H9 (cell line): ENCODE data around the gene TMEM116. TPM values are rescaled to one million over a fixed set of nuclear protein-coding genes. Genes with fewer than 3 reads are reported as not detected.

ENCODE experiments used
- DNase-seq: peaks from one replicate; pipeline ENCODE4 v3.0.0-alpha.2; 2017
- H2AFZ ChIP-seq: one replicate; pipeline ENCODE4 v1.6.1; 2013; ENCODE audit warnings: mild to moderate bottlenecking, low read length, control low read depth, moderate library complexity
- H2AK5ac ChIP-seq: 2 replicates; pipeline ENCODE4 v1.6.1; 2013; ENCODE audit warnings: low read length, control low read depth, mixed read lengths; ENCODE audit not compliant: insufficient read length
- H2BK120ac ChIP-seq: one replicate; pipeline ENCODE4 v1.6.1; 2013; ENCODE audit warnings: low read depth, mild to moderate bottlenecking, low read length, control low read depth, inconsistent platforms; ENCODE audit not compliant: poor library complexity, severe bottlenecking
- H2BK12ac ChIP-seq: 2 replicates; pipeline ENCODE4 v1.6.1; 2013; ENCODE audit warnings: low read length, control low read depth, mixed read lengths, low read depth; ENCODE audit not compliant: insufficient read length
- H2BK15ac ChIP-seq: 2 replicates; pipeline ENCODE4 v1.6.1; 2013; ENCODE audit warnings: low read depth, low read length, control low read depth
- H2BK20ac ChIP-seq: one replicate; pipeline ENCODE4 v1.6.1; 2013; ENCODE audit warnings: low read depth, mild to moderate bottlenecking, low read length, control low read depth, inconsistent platforms; ENCODE audit not compliant: poor library complexity, severe bottlenecking
- H2BK5ac ChIP-seq: 2 replicates; pipeline ENCODE4 v1.6.1; 2013; ENCODE audit warnings: low read length, control low read depth, mixed read lengths; ENCODE audit not compliant: insufficient read length
- H3K14ac ChIP-seq: 2 replicates; pipeline ENCODE4 v1.6.1; 2013; ENCODE audit warnings: low read length, control low read depth; ENCODE audit not compliant: insufficient read depth
- H3K18ac ChIP-seq: 2 replicates; pipeline ENCODE4 v1.6.1; 2013; ENCODE audit warnings: low read depth, mild to moderate bottlenecking, mixed read lengths, low read length, control low read depth; ENCODE audit not compliant: insufficient read length
- H3K23ac ChIP-seq: 2 replicates; pipeline ENCODE4 v1.6.1; 2013; ENCODE audit warnings: low read length, control low read depth, mixed read lengths, low read depth; ENCODE audit not compliant: insufficient read length
- H3K23me2 ChIP-seq: 2 replicates; pipeline ENCODE4 v1.6.1; 2013; ENCODE audit warnings: low read depth, mild to moderate bottlenecking, mixed read lengths, low read length, control low read depth; ENCODE audit not compliant: insufficient read length, poor library complexity, severe bottlenecking
- H3K27ac ChIP-seq: 2 replicates; pipeline ENCODE4 v1.5.1; 2013; ENCODE audit warnings: low read length, control low read depth, mixed read lengths, low read depth; ENCODE audit not compliant: insufficient read length
- H3K27me3 ChIP-seq: 2 replicates; pipeline ENCODE4 v1.6.1; 2013; ENCODE audit warnings: low read length, control low read depth, inconsistent platforms; ENCODE audit not compliant: insufficient read depth
- H3K4ac ChIP-seq: 2 replicates; pipeline ENCODE4 v1.6.1; 2013; ENCODE audit warnings: low read depth, mild to moderate bottlenecking, control low read depth, inconsistent platforms, low read length, moderate library complexity
- H3K4me1 ChIP-seq: 2 replicates; pipeline ENCODE4 v1.6.1; 2013; ENCODE audit warnings: low read length, control low read depth, inconsistent platforms; ENCODE audit not compliant: insufficient read depth
- H3K4me2 ChIP-seq: 2 replicates; pipeline ENCODE4 v1.6.1; 2013; ENCODE audit warnings: low read length, control low read depth, mixed read lengths; ENCODE audit not compliant: insufficient read length, insufficient read depth
- H3K56ac ChIP-seq: 2 replicates; pipeline ENCODE4 v1.6.1; 2013; ENCODE audit warnings: low read depth, mild to moderate bottlenecking, mixed read lengths, low read length, control low read depth; ENCODE audit not compliant: insufficient read length
- H3K79me1 ChIP-seq: 2 replicates; pipeline ENCODE4 v1.6.1; 2013; ENCODE audit warnings: low read depth, mild to moderate bottlenecking, moderate library complexity, low read length, control low read depth, inconsistent platforms; ENCODE audit not compliant: insufficient read depth, poor library complexity, severe bottlenecking
- H3K79me2 ChIP-seq: 2 replicates; pipeline ENCODE4 v1.6.1; 2013; ENCODE audit warnings: low read length, control low read depth, inconsistent platforms; ENCODE audit not compliant: insufficient read depth
- H3K9ac ChIP-seq: 2 replicates; pipeline ENCODE4 v1.6.1; 2013; ENCODE audit warnings: low read length, control low read depth, mixed read lengths; ENCODE audit not compliant: insufficient read length; ENCODE audit errors: extremely low read depth
- H3K9me3 ChIP-seq: one replicate; pipeline ENCODE4 v1.6.1; 2013; ENCODE audit warnings: low read depth, low read length, inconsistent platforms; ENCODE audit not compliant: control insufficient read depth
- H3T11ph ChIP-seq: one replicate; pipeline ENCODE4 v1.6.1; 2013; ENCODE audit warnings: mild to moderate bottlenecking, low read length, control low read depth, inconsistent platforms
- H4K20me1 ChIP-seq: one replicate; pipeline ENCODE4 v1.6.1; 2013; ENCODE audit not compliant: control insufficient read depth, insufficient read length, insufficient read depth
- H4K5ac ChIP-seq: 2 replicates; pipeline ENCODE4 v1.6.1; 2013; ENCODE audit warnings: low read depth, mild to moderate bottlenecking, mixed read lengths, low read length, control low read depth; ENCODE audit not compliant: insufficient read length
- H4K8ac ChIP-seq: replicated peaks from 2 replicates; pipeline ENCODE4 v1.6.1; 2013; ENCODE audit warnings: low read length, control low read depth, mixed read lengths, low read depth; ENCODE audit not compliant: insufficient read length
- H4K91ac ChIP-seq: 2 replicates; pipeline ENCODE4 v1.6.1; 2013; ENCODE audit warnings: low read depth, mild to moderate bottlenecking, moderate library complexity, mixed read lengths, low read length, control low read depth; ENCODE audit not compliant: insufficient read length
- H3K27ac Mint-ChIP-seq, 3 experiments: 2 replicates in 2 of 3; 3 replicates in 1 of 3; pipeline ENCODE4 v1.8.0; 2020 to 2021; ENCODE audit warnings: mixed read lengths in 3 of 3, mild to moderate bottlenecking in 1 of 3, moderate library complexity in 1 of 3
- H3K27me3 Mint-ChIP-seq: 2 replicates; pipeline ENCODE4 v1.8.0; 2021; ENCODE audit warnings: low read depth, mild to moderate bottlenecking, moderate library complexity, mixed read lengths
- H3K36me3 Mint-ChIP-seq, 3 experiments: 2 replicates in 2 of 3; 3 replicates in 1 of 3; pipeline ENCODE4 v1.8.0; 2020 to 2021; ENCODE audit warnings: low read depth in 3 of 3, mixed read lengths in 3 of 3; ENCODE audit not compliant: insufficient read depth in 1 of 3
- H3K4me1 Mint-ChIP-seq, 2 experiments: 2 replicates each; pipeline ENCODE4 v1.8.0; 2020; ENCODE audit warnings: mixed read lengths in 2 of 2
- H3K4me3 Mint-ChIP-seq, 2 experiments: 2 replicates in 1 of 2; 3 replicates in 1 of 2; pipeline ENCODE4 v1.8.0; 2020 to 2021; ENCODE audit warnings: mild to moderate bottlenecking in 2 of 2, mixed read lengths in 2 of 2, moderate library complexity in 1 of 2
- H3K9me3 Mint-ChIP-seq, 2 experiments: 2 replicates in 1 of 2; 3 replicates in 1 of 2; pipeline ENCODE4 v1.8.0; 2020; ENCODE audit warnings: mild to moderate bottlenecking in 2 of 2, mixed read lengths in 2 of 2, moderate library complexity in 1 of 2
- WGBS: extraction: QIAGEN DNeasy Blood & Tissue Kit; methylation state at CpG from one replicate; pipeline ENCODE4 v1.1.7; 2013; ENCODE audit warnings: missing lambda C conversion rate, low lambda C conversion rate, mixed read lengths; ENCODE audit not compliant: insufficient read length; ENCODE audit errors: extremely low coverage; 5-methylcytosine and 5-hydroxymethylcytosine counted together
- total RNA-seq: library from RNA; stranded (reverse); gene quantifications from 2 replicates; pipeline ENCODE4 v1.2.1, GENCODE V29; 2021
- TF ChIP-seq, protein P1 (sequence below): fragments of 200-600 bp; sonication (generic); conservative IDR thresholded peaks from 3 replicates; pipeline ENCODE4 v1.8.0; 2021; ENCODE audit warnings: antibody characterized with exemption, mild to moderate bottlenecking

Gene TMEM116
- total RNA-seq, 1 experiment from 2014 or later: 10.8 TPM

DNA sequence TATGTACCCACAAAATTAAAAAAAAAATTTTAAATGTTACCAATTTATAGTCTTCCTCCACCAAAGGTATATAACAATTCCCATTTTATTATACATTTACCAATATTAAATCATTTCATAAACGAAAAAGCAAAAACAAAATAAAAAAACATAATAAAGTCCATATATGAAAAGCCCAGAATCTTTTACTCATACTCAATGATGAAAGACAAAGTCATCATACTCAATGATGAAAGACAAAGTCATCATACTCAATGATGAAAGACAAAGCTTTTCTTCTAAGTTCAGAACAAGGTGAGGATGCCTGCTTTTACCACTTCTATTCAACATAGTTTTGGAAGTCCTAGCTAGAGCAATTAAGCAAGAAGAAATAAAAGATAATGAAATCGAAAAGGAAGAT is 28.1 kb downstream of the TMEM116 start:
- no peak overlapping the region for H3K27ac ChIP-seq
- H3K23ac ChIP-seq: no peak overlapping the region
- H3K79me2 ChIP-seq: no peaks in the 10 kb centered on the region
- H4K8ac ChIP-seq: no peak overlapping the region
- TF ChIP-seq, protein P1, sequence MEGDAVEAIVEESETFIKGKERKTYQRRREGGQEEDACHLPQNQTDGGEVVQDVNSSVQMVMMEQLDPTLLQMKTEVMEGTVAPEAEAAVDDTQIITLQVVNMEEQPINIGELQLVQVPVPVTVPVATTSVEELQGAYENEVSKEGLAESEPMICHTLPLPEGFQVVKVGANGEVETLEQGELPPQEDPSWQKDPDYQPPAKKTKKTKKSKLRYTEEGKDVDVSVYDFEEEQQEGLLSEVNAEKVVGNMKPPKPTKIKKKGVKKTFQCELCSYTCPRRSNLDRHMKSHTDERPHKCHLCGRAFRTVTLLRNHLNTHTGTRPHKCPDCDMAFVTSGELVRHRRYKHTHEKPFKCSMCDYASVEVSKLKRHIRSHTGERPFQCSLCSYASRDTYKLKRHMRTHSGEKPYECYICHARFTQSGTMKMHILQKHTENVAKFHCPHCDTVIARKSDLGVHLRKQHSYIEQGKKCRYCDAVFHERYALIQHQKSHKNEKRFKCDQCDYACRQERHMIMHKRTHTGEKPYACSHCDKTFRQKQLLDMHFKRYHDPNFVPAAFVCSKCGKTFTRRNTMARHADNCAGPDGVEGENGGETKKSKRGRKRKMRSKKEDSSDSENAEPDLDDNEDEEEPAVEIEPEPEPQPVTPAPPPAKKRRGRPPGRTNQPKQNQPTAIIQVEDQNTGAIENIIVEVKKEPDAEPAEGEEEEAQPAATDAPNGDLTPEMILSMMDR: no peak
- no peak overlapping the region for H3K4me3 Mint-ChIP-seq
- H4K5ac ChIP-seq: no peak overlapping the region
- H3K56ac ChIP-seq: no peak overlapping the region
- WGBS: 100% methylated on average over 1 of the region's 2 CpGs
- no peak overlapping the region for H2BK20ac ChIP-seq
- no peaks in the 10 kb centered on the region for H3K9me3 Mint-ChIP-seq
- no peak overlapping the region for H3K4ac ChIP-seq
- no peaks in the 10 kb centered on the region for H3K23me2 ChIP-seq
- H3K18ac ChIP-seq: no peak overlapping the region
- H3K4me1 ChIP-seq: no peaks in the 10 kb centered on the region
- no peak overlapping the region for H3K27ac Mint-ChIP-seq
- H3K14ac ChIP-seq: no peak overlapping the region
- no peak overlapping the region for H2AFZ ChIP-seq
- H2BK12ac ChIP-seq: no peak overlapping the region
- H3K9me3 ChIP-seq: no peaks in the 10 kb centered on the region
- no peaks in the 10 kb centered on the region for H3K27me3 Mint-ChIP-seq
- H3K4me1 Mint-ChIP-seq: no peaks in the 10 kb centered on the region
- no peak overlapping the region for H3T11ph ChIP-seq
- DNase-seq: no peak
- no peak overlapping the region for H2BK15ac ChIP-seq
- no peaks in the 10 kb centered on the region for H3K79me1 ChIP-seq
- peaks cover 0 to 4% (median 3%) of the 10 kb centered on the region in 3 experiments; a peak in 2 of 7 replicates for H3K36me3 Mint-ChIP-seq
- H3K27me3 ChIP-seq: no peaks in the 10 kb centered on the region
- no peak overlapping the region for H2AK5ac ChIP-seq
- H2BK5ac ChIP-seq: no peak overlapping the region
- H3K9ac ChIP-seq: no peak overlapping the region
- H3K4me2 ChIP-seq: no peak overlapping the region
- H2BK120ac ChIP-seq: no peak overlapping the region
- H4K91ac ChIP-seq: no peak overlapping the region
- no peaks in the 10 kb centered on the region for H4K20me1 ChIP-seq
